HEK293 (cell line): ENCODE results near the gene AP3B2.
A peak's percentile ranks its signal among the peaks of the same experiment; 100 is the strongest.

Experiments used
- CTCF ChIA-PET: fragments of 350-600 bp; formaldehyde crosslinking; extraction: SDS; loops from one replicate; lab custom pipeline; 2021; ENCODE audit warnings: antibody characterized with exemption; lab: Yijun Ruan, JAX
- POLR2A ChIA-PET: fragments of 300-600 bp; formaldehyde crosslinking; extraction: SDS; loops from one replicate; lab custom pipeline; 2020; ENCODE audit warnings: antibody characterized with exemption, inconsistent platforms; lab: Yijun Ruan, JAX
- H3K27ac ChIP-seq: fragments of 200-500 bp; sonication (Bioruptor generic); 2 replicates; pipeline ENCODE4 v1.5.1; 2014; ENCODE audit warnings: low read depth, low read length, control low read depth, inconsistent platforms; ENCODE audit errors: extremely low read depth
- H3K36me3 ChIP-seq, 2 experiments: fragments of 200-500 bp in 1 of 2; sonication (Bioruptor generic) in 1 of 2; 1 replicate in 1 of 2; 2 replicates in 1 of 2; pipeline ENCODE4 v1.5.1; 2014 to 2017; ENCODE audit warnings: inconsistent platforms in 2 of 2, low read length in 2 of 2; ENCODE audit not compliant: control insufficient read depth in 2 of 2, insufficient read depth in 1 of 2
- H3K4me1 ChIP-seq: fragments of 200-500 bp; sonication (Bioruptor generic); 2 replicates; pipeline ENCODE4 v1.5.1; 2014; ENCODE audit warnings: mild to moderate bottlenecking, low read length, inconsistent platforms; ENCODE audit not compliant: control insufficient read depth, insufficient read depth
- H3K4me3 ChIP-seq: 2 replicates; pipeline ENCODE4 v1.5.1; 2011; ENCODE audit warnings: low read depth, mild to moderate bottlenecking, control low read depth, low read length, moderate library complexity
- H3K9me3 ChIP-seq: fragments of 200-500 bp; sonication (Bioruptor generic); 2 replicates; pipeline ENCODE4 v1.5.1; 2014; ENCODE audit warnings: low read depth, low read length, inconsistent platforms; ENCODE audit not compliant: control insufficient read depth, insufficient read depth
- EGR2 ChIP-seq: fragments of 450-650 bp; formaldehyde crosslinking; IDR thresholded peaks from 2 replicates; pipeline ENCODE4 v1.5.1; 2016; ENCODE audit warnings: low read depth, missing biosample characterization, missing genetic modification characterization
- FEZF1 ChIP-seq: fragments of 450-650 bp; formaldehyde crosslinking; IDR thresholded peaks from 2 replicates; pipeline ENCODE4 v1.5.1; 2016; ENCODE audit warnings: missing biosample characterization, missing genetic modification characterization
- GFI1B ChIP-seq: fragments of 450-650 bp; formaldehyde crosslinking; IDR thresholded peaks from 2 replicates; pipeline ENCODE4 v1.5.1; 2016; ENCODE audit warnings: missing biosample characterization, missing genetic modification characterization
- MYNN ChIP-seq: fragments of 450-650 bp; formaldehyde crosslinking; IDR thresholded peaks from 2 replicates; pipeline ENCODE4 v1.5.1; 2016; ENCODE audit warnings: missing biosample characterization, missing genetic modification characterization, borderline replicate concordance
- PRDM1 ChIP-seq: fragments of 450-650 bp; formaldehyde crosslinking; IDR thresholded peaks from 2 replicates; pipeline ENCODE4; 2016; ENCODE audit warnings: missing biosample characterization, missing genetic modification characterization
- SP3 ChIP-seq: fragments of 450-650 bp; formaldehyde crosslinking; IDR thresholded peaks from 2 replicates; pipeline ENCODE4 v1.5.1; 2016; ENCODE audit warnings: missing biosample characterization, missing genetic modification characterization
- YY2 ChIP-seq: fragments of 450-650 bp; formaldehyde crosslinking; IDR thresholded peaks from 2 replicates; pipeline ENCODE4 v1.5.1; 2016; ENCODE audit warnings: missing biosample characterization, missing genetic modification characterization
- ZBTB17 ChIP-seq: fragments of 450-650 bp; formaldehyde crosslinking; IDR thresholded peaks from 2 replicates; pipeline ENCODE4 v1.5.1; 2016; ENCODE audit warnings: missing biosample characterization, missing genetic modification characterization
- ZEB2 ChIP-seq: fragments of 450-650 bp; formaldehyde crosslinking; IDR thresholded peaks from 2 replicates; pipeline ENCODE4 v1.5.1; 2016; ENCODE audit warnings: missing biosample characterization, missing genetic modification characterization
- ZFHX2 ChIP-seq: fragments of 450-650 bp; formaldehyde crosslinking; conservative IDR thresholded peaks from 2 replicates; pipeline ENCODE4 v1.5.1; 2016; ENCODE audit warnings: missing biosample characterization, missing genetic modification characterization
- ZFP37 ChIP-seq: fragments of 450-650 bp; formaldehyde crosslinking; IDR thresholded peaks from 2 replicates; pipeline ENCODE4 v1.5.1; 2016; ENCODE audit warnings: missing biosample characterization, missing genetic modification characterization
- ZNF10 ChIP-seq: fragments of 450-650 bp; formaldehyde crosslinking; IDR thresholded peaks from 2 replicates; pipeline ENCODE4 v1.5.1; 2017; ENCODE audit warnings: missing biosample characterization, missing genetic modification characterization
- ZNF184 ChIP-seq: fragments of 450-650 bp; IDR thresholded peaks from 2 replicates; pipeline ENCODE4 v1.5.1; 2018; ENCODE audit warnings: missing biosample characterization, mild to moderate bottlenecking, missing genetic modification characterization
- ZNF324 ChIP-seq: fragments of 450-650 bp; formaldehyde crosslinking; IDR thresholded peaks from 2 replicates; pipeline ENCODE4 v1.5.1; 2016; ENCODE audit warnings: missing biosample characterization, missing genetic modification characterization
- ZNF350 ChIP-seq: fragments of 450-650 bp; formaldehyde crosslinking; IDR thresholded peaks from 2 replicates; pipeline ENCODE4 v1.5.0; 2017; ENCODE audit warnings: missing biosample characterization, mild to moderate bottlenecking, missing genetic modification characterization
- ZNF354C ChIP-seq: fragments of 450-650 bp; formaldehyde crosslinking; IDR thresholded peaks from 2 replicates; pipeline ENCODE4 v1.5.1; 2016; ENCODE audit warnings: missing biosample characterization, missing genetic modification characterization, low read depth, borderline replicate concordance
- ZNF555 ChIP-seq: fragments of 450-650 bp; formaldehyde crosslinking; conservative IDR thresholded peaks from 2 replicates; pipeline ENCODE4 v1.5.1; 2017; ENCODE audit warnings: missing biosample characterization, mild to moderate bottlenecking, missing genetic modification characterization, inconsistent platforms
- ZNF629 ChIP-seq: fragments of 450-650 bp; formaldehyde crosslinking; IDR thresholded peaks from 2 replicates; pipeline ENCODE4 v1.5.1; 2017; ENCODE audit warnings: missing biosample characterization, missing genetic modification characterization
- ZNF660 ChIP-seq: fragments of 450-650 bp; IDR thresholded peaks from 2 replicates; pipeline ENCODE4 v1.5.1; 2018; ENCODE audit warnings: missing biosample characterization, mild to moderate bottlenecking, missing genetic modification characterization
- ZNF830 ChIP-seq: fragments of 450-650 bp; IDR thresholded peaks from 2 replicates; pipeline ENCODE4 v1.5.0; 2018; ENCODE audit warnings: missing biosample characterization, missing genetic modification characterization, low read depth, mild to moderate bottlenecking, moderate library complexity
- ZXDB ChIP-seq: fragments of 450-650 bp; formaldehyde crosslinking; IDR thresholded peaks from 2 replicates; pipeline ENCODE4 v1.5.1; 2016; ENCODE audit warnings: missing biosample characterization, missing genetic modification characterization
- TF ChIP-seq, protein P1 (sequence below): fragments of 450-650 bp; formaldehyde crosslinking; IDR thresholded peaks from 2 replicates; pipeline ENCODE4 v1.5.1; 2016; ENCODE audit warnings: missing biosample characterization, missing genetic modification characterization
- TF ChIP-seq, protein P2 (sequence below): fragments of 450-650 bp; formaldehyde crosslinking; IDR thresholded peaks from 2 replicates; pipeline ENCODE4 v1.5.1; 2016; ENCODE audit warnings: missing biosample characterization, missing genetic modification characterization, borderline replicate concordance
- TF ChIP-seq, protein P3 (sequence below): fragments of 450-650 bp; formaldehyde crosslinking; IDR thresholded peaks from 2 replicates; pipeline ENCODE4 v1.5.0; 2017; ENCODE audit warnings: missing biosample characterization, missing genetic modification characterization, borderline replicate concordance

AP3B2 gene

DNA sequence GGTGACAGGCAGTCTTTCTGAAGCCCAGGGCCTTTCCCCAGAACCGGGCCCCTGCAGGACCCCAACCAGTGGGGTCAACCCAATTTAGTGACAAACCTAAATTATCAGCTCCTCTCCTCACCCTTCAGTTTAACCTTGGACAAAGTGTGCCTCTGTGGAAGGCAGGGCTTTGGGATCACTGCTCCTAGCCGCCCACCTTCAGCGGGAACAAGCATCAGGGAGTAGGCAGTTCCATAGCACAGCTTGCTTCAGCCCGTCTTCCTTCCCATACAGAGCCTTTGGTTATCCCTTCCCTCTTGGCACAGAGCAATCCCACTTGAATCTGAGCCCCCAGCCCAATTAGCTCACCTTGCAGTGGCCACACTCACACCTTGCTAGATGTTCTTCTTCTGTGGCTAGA, 5.3 kb upstream of the AP3B2 start:
- H3K4me3 ChIP-seq, result no peak overlapping the region
- H3K4me1 ChIP-seq, result no peaks in the 10 kb centered on the region
- TF ChIP-seq ZNF830 (tag by site-specific recombination) (no peak), ZFHX2 (tag by site-specific recombination) (peak; percentile 27; the same call in 1 of the 2 replicates), EGR2 (tag by site-specific recombination) (peak; percentile 46; the same call in 1 of the 2 replicates), ZNF629 (tag by site-specific recombination) (no peak)
- TF ChIP-seq, protein P1, sequence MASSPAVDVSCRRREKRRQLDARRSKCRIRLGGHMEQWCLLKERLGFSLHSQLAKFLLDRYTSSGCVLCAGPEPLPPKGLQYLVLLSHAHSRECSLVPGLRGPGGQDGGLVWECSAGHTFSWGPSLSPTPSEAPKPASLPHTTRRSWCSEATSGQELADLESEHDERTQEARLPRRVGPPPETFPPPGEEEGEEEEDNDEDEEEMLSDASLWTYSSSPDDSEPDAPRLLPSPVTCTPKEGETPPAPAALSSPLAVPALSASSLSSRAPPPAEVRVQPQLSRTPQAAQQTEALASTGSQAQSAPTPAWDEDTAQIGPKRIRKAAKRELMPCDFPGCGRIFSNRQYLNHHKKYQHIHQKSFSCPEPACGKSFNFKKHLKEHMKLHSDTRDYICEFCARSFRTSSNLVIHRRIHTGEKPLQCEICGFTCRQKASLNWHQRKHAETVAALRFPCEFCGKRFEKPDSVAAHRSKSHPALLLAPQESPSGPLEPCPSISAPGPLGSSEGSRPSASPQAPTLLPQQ (tag by site-specific recombination), result no peak
- H3K9me3 ChIP-seq, result no peaks in the 10 kb centered on the region
- POLR2A ChIA-PET, result interaction anchor here (0.6 to 1.2 kb wide), 2 partner anchors 32 to 35 kb away, joined by 3 to 9 read pairs; no protein-coding TSS in a partner anchor
- no peak overlapping the region for H3K27ac ChIP-seq
- no peaks in the 10 kb centered on the region for H3K36me3 ChIP-seq
- CTCF ChIA-PET, result interaction anchor here (0.6 kb wide), 1 partner anchor 184 kb away, joined by 3 read pairs; no protein-coding TSS in a partner anchor

DNA sequence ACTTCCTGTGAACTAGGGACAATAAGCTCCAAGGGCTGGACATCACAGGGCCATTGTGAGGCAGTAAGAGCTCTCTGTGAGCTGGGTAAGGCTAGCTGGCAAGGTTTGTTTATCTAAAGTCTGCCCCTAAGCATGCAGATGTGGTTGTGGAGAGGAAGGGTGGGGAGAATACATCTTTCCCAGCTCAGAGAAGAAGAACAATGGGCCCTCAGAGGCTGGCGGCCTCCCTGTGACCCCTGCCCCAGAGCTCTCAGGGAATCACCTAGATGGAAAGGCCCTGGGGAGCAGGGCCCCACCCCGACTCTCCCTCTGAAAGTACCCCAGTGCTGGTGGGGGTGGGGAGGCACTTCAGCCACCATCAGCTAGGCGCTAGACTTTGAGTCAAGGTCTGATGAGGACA, 4.3 kb upstream of the AP3B2 start:
- TF ChIP-seq PRDM1 (tag by site-specific recombination) (no peak), MYNN (tag by site-specific recombination) (no peak), ZBTB17 (tag by site-specific recombination) (no peak), ZNF184 (no peak), ZNF350 (no peak), ZEB2 (no peak), ZNF10 (no peak), ZNF660 (tag by site-specific recombination) (no peak), ZFP37 (tag by site-specific recombination) (no peak), ZNF324 (tag by site-specific recombination) (no peak), GFI1B (no peak), ZXDB (no peak), FEZF1 (tag by site-specific recombination) (no peak), ZNF555 (tag by site-specific recombination) (no peak), ZNF354C (tag by site-specific recombination) (no peak), SP3 (tag by site-specific recombination) (no peak), YY2 (tag by site-specific recombination) (no peak)
- TF ChIP-seq, protein P2, sequence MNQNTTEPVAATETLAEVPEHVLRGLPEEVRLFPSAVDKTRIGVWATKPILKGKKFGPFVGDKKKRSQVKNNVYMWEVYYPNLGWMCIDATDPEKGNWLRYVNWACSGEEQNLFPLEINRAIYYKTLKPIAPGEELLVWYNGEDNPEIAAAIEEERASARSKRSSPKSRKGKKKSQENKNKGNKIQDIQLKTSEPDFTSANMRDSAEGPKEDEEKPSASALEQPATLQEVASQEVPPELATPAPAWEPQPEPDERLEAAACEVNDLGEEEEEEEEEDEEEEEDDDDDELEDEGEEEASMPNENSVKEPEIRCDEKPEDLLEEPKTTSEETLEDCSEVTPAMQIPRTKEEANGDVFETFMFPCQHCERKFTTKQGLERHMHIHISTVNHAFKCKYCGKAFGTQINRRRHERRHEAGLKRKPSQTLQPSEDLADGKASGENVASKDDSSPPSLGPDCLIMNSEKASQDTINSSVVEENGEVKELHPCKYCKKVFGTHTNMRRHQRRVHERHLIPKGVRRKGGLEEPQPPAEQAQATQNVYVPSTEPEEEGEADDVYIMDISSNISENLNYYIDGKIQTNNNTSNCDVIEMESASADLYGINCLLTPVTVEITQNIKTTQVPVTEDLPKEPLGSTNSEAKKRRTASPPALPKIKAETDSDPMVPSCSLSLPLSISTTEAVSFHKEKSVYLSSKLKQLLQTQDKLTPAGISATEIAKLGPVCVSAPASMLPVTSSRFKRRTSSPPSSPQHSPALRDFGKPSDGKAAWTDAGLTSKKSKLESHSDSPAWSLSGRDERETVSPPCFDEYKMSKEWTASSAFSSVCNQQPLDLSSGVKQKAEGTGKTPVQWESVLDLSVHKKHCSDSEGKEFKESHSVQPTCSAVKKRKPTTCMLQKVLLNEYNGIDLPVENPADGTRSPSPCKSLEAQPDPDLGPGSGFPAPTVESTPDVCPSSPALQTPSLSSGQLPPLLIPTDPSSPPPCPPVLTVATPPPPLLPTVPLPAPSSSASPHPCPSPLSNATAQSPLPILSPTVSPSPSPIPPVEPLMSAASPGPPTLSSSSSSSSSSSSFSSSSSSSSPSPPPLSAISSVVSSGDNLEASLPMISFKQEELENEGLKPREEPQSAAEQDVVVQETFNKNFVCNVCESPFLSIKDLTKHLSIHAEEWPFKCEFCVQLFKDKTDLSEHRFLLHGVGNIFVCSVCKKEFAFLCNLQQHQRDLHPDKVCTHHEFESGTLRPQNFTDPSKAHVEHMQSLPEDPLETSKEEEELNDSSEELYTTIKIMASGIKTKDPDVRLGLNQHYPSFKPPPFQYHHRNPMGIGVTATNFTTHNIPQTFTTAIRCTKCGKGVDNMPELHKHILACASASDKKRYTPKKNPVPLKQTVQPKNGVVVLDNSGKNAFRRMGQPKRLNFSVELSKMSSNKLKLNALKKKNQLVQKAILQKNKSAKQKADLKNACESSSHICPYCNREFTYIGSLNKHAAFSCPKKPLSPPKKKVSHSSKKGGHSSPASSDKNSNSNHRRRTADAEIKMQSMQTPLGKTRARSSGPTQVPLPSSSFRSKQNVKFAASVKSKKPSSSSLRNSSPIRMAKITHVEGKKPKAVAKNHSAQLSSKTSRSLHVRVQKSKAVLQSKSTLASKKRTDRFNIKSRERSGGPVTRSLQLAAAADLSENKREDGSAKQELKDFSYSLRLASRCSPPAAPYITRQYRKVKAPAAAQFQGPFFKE (tag by site-specific recombination), result no peak
- TF ChIP-seq, protein P3, sequence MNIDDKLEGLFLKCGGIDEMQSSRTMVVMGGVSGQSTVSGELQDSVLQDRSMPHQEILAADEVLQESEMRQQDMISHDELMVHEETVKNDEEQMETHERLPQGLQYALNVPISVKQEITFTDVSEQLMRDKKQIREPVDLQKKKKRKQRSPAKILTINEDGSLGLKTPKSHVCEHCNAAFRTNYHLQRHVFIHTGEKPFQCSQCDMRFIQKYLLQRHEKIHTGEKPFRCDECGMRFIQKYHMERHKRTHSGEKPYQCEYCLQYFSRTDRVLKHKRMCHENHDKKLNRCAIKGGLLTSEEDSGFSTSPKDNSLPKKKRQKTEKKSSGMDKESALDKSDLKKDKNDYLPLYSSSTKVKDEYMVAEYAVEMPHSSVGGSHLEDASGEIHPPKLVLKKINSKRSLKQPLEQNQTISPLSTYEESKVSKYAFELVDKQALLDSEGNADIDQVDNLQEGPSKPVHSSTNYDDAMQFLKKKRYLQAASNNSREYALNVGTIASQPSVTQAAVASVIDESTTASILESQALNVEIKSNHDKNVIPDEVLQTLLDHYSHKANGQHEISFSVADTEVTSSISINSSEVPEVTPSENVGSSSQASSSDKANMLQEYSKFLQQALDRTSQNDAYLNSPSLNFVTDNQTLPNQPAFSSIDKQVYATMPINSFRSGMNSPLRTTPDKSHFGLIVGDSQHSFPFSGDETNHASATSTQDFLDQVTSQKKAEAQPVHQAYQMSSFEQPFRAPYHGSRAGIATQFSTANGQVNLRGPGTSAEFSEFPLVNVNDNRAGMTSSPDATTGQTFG, result no peak
- Histone ChIP-seq H3K36me3 (no peaks in the 10 kb centered on the region), H3K9me3 (no peaks in the 10 kb centered on the region), H3K4me1 (no peaks in the 10 kb centered on the region; the same call in 1 of the 2 replicates), H3K27ac (no peak overlapping the region), H3K4me3 (no peak overlapping the region)
- POLR2A ChIA-PET, result interaction anchor here (1.2 kb wide), 1 partner anchor 36 kb away, joined by 3 read pairs; no protein-coding TSS in a partner anchor
- CTCF ChIA-PET, result no interaction called here
